ENCODE measurements around the gene CCL25. TPM values are rescaled to one million over a fixed set of nuclear protein-coding genes. Genes with fewer than 3 reads are reported as not detected.

CCL25 gene
- total RNA-seq, 1 experiment from 2014 or later: not detected

- intact Hi-C loops (cut with micrococcal nuclease; ENCODE audit: unreplicated experiment): no loop called here
- Mint-ChIP-seq H3K4me3 (ENCODE audit: unreplicated experiment) (no peak overlapping the region), H3K27me3 (ENCODE audit: insufficient read depth, unreplicated experiment) (no peaks in the 10 kb centered on the region), H3K9me3 (ENCODE audit: unreplicated experiment) (no peaks in the 10 kb centered on the region), H3K36me3 (ENCODE audit: insufficient read depth, unreplicated experiment) (peaks cover 11% of the 10 kb centered on the region), H3K4me1 (ENCODE audit: low read depth, unreplicated experiment) (no peaks in the 10 kb centered on the region), H3K27ac (ENCODE audit: unreplicated experiment) (no peak overlapping the region)
- POLR2A ChIA-PET: no interaction called here
- Histone ChIP-seq H3K36me3 (ENCODE audit: control insufficient read depth, insufficient read depth, low read length) (peaks cover 6% of the 10 kb centered on the region), H3K4me1 (no peaks in the 10 kb centered on the region; the same call in 1 of the 2 replicates), H3K4me3 (ENCODE audit: low read depth, low read length) (no peak overlapping the region), H3K27me3 (replicated peaks; ENCODE audit: control insufficient read depth, insufficient read depth, low read length) (no peaks in the 10 kb centered on the region), H3K9me3 (peaks cover 9% of the 10 kb centered on the region)
- DNase-seq: no peak
- TF ChIP-seq CTCF (IDR thresholded peaks at IDR 0.05; ENCODE audit: insufficient read depth in 1 of 2, low read depth in 1 of 2, low read length in 1 of 2, severe bottlenecking in 1 of 2, unreplicated experiment in 1 of 2): no peak
- BruUV-seq (replicated peaks): no TSS peak
- CTCF ChIA-PET: no interaction called here
Observed at GRCh38 chr19:8090950-8091349, 38.4 kb downstream of the CCL25 start.

- Mint-ChIP-seq H3K9me3 (ENCODE audit: unreplicated experiment) (no peaks in the 10 kb centered on the region), H3K4me3 (ENCODE audit: unreplicated experiment) (no peak overlapping the region), H3K36me3 (ENCODE audit: insufficient read depth, unreplicated experiment) (peaks cover 19% of the 10 kb centered on the region), H3K4me1 (ENCODE audit: low read depth, unreplicated experiment) (no peaks in the 10 kb centered on the region), H3K27me3 (ENCODE audit: insufficient read depth, unreplicated experiment) (no peaks in the 10 kb centered on the region), H3K27ac (ENCODE audit: unreplicated experiment) (no peak overlapping the region)
- Histone ChIP-seq H3K4me3 (ENCODE audit: low read depth, low read length) (no peak overlapping the region), H3K27me3 (replicated peaks; ENCODE audit: control insufficient read depth, insufficient read depth, low read length) (no peaks in the 10 kb centered on the region), H3K4me1 (no peaks in the 10 kb centered on the region), H3K9me3 (peaks cover 12% of the 10 kb centered on the region), H3K36me3 (ENCODE audit: control insufficient read depth, insufficient read depth, low read length) (peaks cover 6% of the 10 kb centered on the region)
- DNase-seq: no peak
- intact Hi-C loops (cut with micrococcal nuclease; ENCODE audit: unreplicated experiment): no loop called here
- TF ChIP-seq CTCF (IDR thresholded peaks at IDR 0.05; ENCODE audit: insufficient read depth in 1 of 2, low read depth in 1 of 2, low read length in 1 of 2, severe bottlenecking in 1 of 2, unreplicated experiment in 1 of 2): no peak
- POLR2A ChIA-PET: no interaction called here
- CTCF ChIA-PET: no interaction called here
- BruUV-seq (replicated peaks): no TSS peak
Observed at GRCh38 chr19:8093740-8094139, 41.2 kb downstream of the CCL25 start.

GRCh38 chr19:8094336-8094735, 41.8 kb downstream of the CCL25 start:
- CTCF ChIA-PET: no interaction called here
- Mint-ChIP-seq H3K36me3 (ENCODE audit: insufficient read depth, unreplicated experiment) (peaks cover 19% of the 10 kb centered on the region), H3K9me3 (ENCODE audit: unreplicated experiment) (no peaks in the 10 kb centered on the region), H3K27ac (ENCODE audit: unreplicated experiment) (no peak overlapping the region), H3K27me3 (ENCODE audit: insufficient read depth, unreplicated experiment) (no peaks in the 10 kb centered on the region), H3K4me1 (ENCODE audit: low read depth, unreplicated experiment) (no peaks in the 10 kb centered on the region), H3K4me3 (ENCODE audit: unreplicated experiment) (no peak overlapping the region)
- BruUV-seq (replicated peaks): no TSS peak
- no peak overlapping the region for H3K4me3 ChIP-seq (ENCODE audit: low read depth, low read length)
- TF ChIP-seq CTCF (IDR thresholded peaks at IDR 0.05; ENCODE audit: insufficient read depth in 1 of 2, low read depth in 1 of 2, low read length in 1 of 2, severe bottlenecking in 1 of 2, unreplicated experiment in 1 of 2): no peak
- no peak for DNase-seq
- no peaks in the 10 kb centered on the region for H3K4me1 ChIP-seq
- peaks cover 6% of the 10 kb centered on the region for H3K36me3 ChIP-seq (ENCODE audit: control insufficient read depth, insufficient read depth, low read length)
- H3K27me3 ChIP-seq (replicated peaks; ENCODE audit: control insufficient read depth, insufficient read depth, low read length): no peaks in the 10 kb centered on the region
- intact Hi-C loops (cut with micrococcal nuclease; ENCODE audit: unreplicated experiment): no loop called here
- H3K9me3 ChIP-seq: peaks cover 12% of the 10 kb centered on the region
- POLR2A ChIA-PET: no interaction called here

Measured in Caco-2 (cell line).